Sigmoid colon (tissue), 4 donors: ENCODE data around the gene TNPO3.

ENCODE experiments used
- CTCF ChIP-seq, 4 experiments: fragments of 450-650 bp in 3 of 4; fragments of 200-600 bp in 1 of 4; IDR thresholded peaks; one replicate each; pipeline ENCODE4 v1.5.1; 2016 to 2019; ENCODE audit warnings: antibody characterized with exemption in 4 of 4, mild to moderate bottlenecking in 3 of 4, moderate library complexity in 2 of 4
- POLR2A ChIP-seq, 2 donors: fragments of 450-650 bp; IDR thresholded peaks; one replicate each; pipeline ENCODE4 v1.6.1; 2016; ENCODE audit warnings: antibody characterized with exemption in 2 of 2, mild to moderate bottlenecking in 2 of 2, moderate library complexity in 2 of 2
- POLR2AphosphoS5 ChIP-seq, 4 donors: sonication (generic); formaldehyde crosslinking; IDR thresholded peaks; one replicate each; pipeline ENCODE4 v1.6.1; 2017; ENCODE audit warnings: antibody characterized with exemption in 4 of 4

GRCh38 chr7:129045682-129046081 lies 9.2 kb downstream of the TNPO3 start:
- TF ChIP-seq CTCF (IDR thresholded peaks at IDR 0.05) = no peak
- TF ChIP-seq POLR2A (IDR thresholded peaks at IDR 0.05) = no peak
- TF ChIP-seq POLR2AphosphoS5 (IDR thresholded peaks at IDR 0.05) = no peak
